ENCODE data around the gene TPSG1. TPM values are rescaled to one million over a fixed set of nuclear protein-coding genes. Genes with fewer than 3 reads are reported as not detected.

The TPSG1 gene
- total RNA-seq: not detected in 2 replicates

GRCh38 chr16:1225051-1225451, at the start of gene TPSG1:
TPSG1 (minus strand) TSS chr16:1225268; CDS start chr16:1225252, 16 bp downstream.

GRCh38 chr16:1255276-1256122, 30.4 kb upstream of the TPSG1 start, which contains the start of gene TPSD1:
TPSD1 (plus strand) TSS chr16:1256069; CDS start chr16:1256281, 212 bp downstream.

GRCh38 chr16:1240436-1240835, 15.4 kb upstream of the TPSG1 start, which contains the start of gene TPSAB1:
TPSAB1 (plus strand) TSS chr16:1240705; CDS start chr16:1240939, 234 bp downstream.

GRCh38 chr16:1230084-1230470, 5.0 kb upstream of the TPSG1 start, which contains the start of gene TPSB2:
TPSB2 (minus strand) TSS chr16:1230184; CDS start chr16:1229951, 233 bp downstream.

Other genes starting within 250 kb of the TPSG1 start
- 0.91 and 3.1 TPM in 2 replicates for gene SOX8, start 243.5 kb downstream of the TPSG1 start, total RNA-seq
- gene SSTR5, start 152.5 kb downstream of the TPSG1 start, total RNA-seq: 0.26 and 0.32 TPM in 2 replicates
- 0.65 TPM in 1 of 2 replicates, not detected in the other for gene C1QTNF8, start 129.0 kb downstream of the TPSG1 start, total RNA-seq
- not detected in 2 replicates for gene CACNA1H, start 72.2 kb downstream of the TPSG1 start, total RNA-seq
- gene TPSB2, start 4.9 kb upstream of the TPSG1 start, total RNA-seq: not detected in 2 replicates
- not detected in 2 replicates for gene TPSAB1, start 15.4 kb upstream of the TPSG1 start, total RNA-seq
- gene TPSD1, start 30.8 kb upstream of the TPSG1 start, total RNA-seq: not detected in 2 replicates
- 55.7 and 61.3 TPM in 2 replicates for gene UBE2I, start 84.4 kb upstream of the TPSG1 start, total RNA-seq
- 0.11 and 0.13 TPM in 2 replicates for gene BAIAP3, start 108.4 kb upstream of the TPSG1 start, total RNA-seq
- gene TSR3, start 126.6 kb upstream of the TPSG1 start, total RNA-seq: 42.0 and 44.7 TPM in 2 replicates
- 41.6 and 41.8 TPM in 2 replicates for gene GNPTG, start 126.7 kb upstream of the TPSG1 start, total RNA-seq
- gene UNKL, start 189.4 kb upstream of the TPSG1 start, total RNA-seq: 10.4 and 12.2 TPM in 2 replicates
- gene UQCC4, start 195.5 kb upstream of the TPSG1 start, total RNA-seq: 7.7 and 8.8 TPM in 2 replicates
- gene PERCC1, start 205.8 kb upstream of the TPSG1 start, total RNA-seq: not detected in 2 replicates
- gene CCDC154, start 219.3 kb upstream of the TPSG1 start, total RNA-seq: 0.13 and 0.22 TPM in 2 replicates
- 52.8 and 82.3 TPM in 2 replicates for gene CLCN7, start 249.8 kb upstream of the TPSG1 start, total RNA-seq

All from articular chondrocyte of knee joint (primary cell).